H1 (cell line): Measurements from ENCODE around the gene PRKCA. TPM values are rescaled to one million over a fixed set of nuclear protein-coding genes. Genes with fewer than 3 reads are reported as not detected.

Experiments used
- ATF3 ChIP-seq: IDR thresholded peaks from 2 replicates; pipeline ENCODE4 v1.6.1; 2011; ENCODE audit warnings: low read depth, mild to moderate bottlenecking, low read length; ENCODE audit not compliant: insufficient read depth
- EGR1 ChIP-seq: IDR thresholded peaks from 2 replicates; pipeline ENCODE4 v1.6.1; 2011; ENCODE audit warnings: low read depth, low read length, borderline replicate concordance
- GTF2F1 ChIP-seq: IDR thresholded peaks from 2 replicates; pipeline ENCODE4 v1.6.1; 2012; ENCODE audit warnings: low read depth, low read length, improper control_type of control experiment, borderline replicate concordance
- SP4 ChIP-seq: IDR thresholded peaks from 2 replicates; pipeline ENCODE4 v1.6.1; 2012; ENCODE audit warnings: low read length, inconsistent platforms
- polyA plus RNA-seq, 7 experiments: library from polyadenylated mRNA; depleted of rRNA in 3 of 7; stranded (reverse) in 5 of 7; unstranded in 2 of 7; fragments of >200 nt in 5 of 7; fragments of 200-250 nt in 2 of 7; gene quantifications; 1 replicate in 5 of 7; 2 replicates in 1 of 7; 4 replicates in 1 of 7; pipeline versions ENCODE4 v1.2.1 to v1.2.3, GENCODE V29; 2011 to 2013; ENCODE audit warnings: missing spikeins in 2 of 7, mixed read lengths in 2 of 7
- total RNA-seq: library from RNA; stranded (reverse); fragmentation: NEBNext Ultra II Directional; extraction: Animal tissue kit (Norgen Biotek cat#: 25700); gene quantifications from 2 replicates; pipeline ENCODE4 v1.2.1, GENCODE V29; 2021

Gene PRKCA
- total and polyA plus RNA-seq, 2 of the 8 experiments (the other 6 are each of a cell fraction or from before 2014, with no cell fraction given) = 5.8 to 17.8 TPM

GRCh38 chr17:66517336-66518009 is 215.1 kb downstream of the PRKCA start (continued):
- TF ChIP-seq SP4 = no peak
- TF ChIP-seq EGR1 = no peak
- no peak for TF ChIP-seq GTF2F1
- TF ChIP-seq ATF3 = no peak
